ENCODE results near the gene PRKCE.

GRCh38 chr2:46079985-46080560, 428.6 kb downstream of the PRKCE start:
- TF ChIP-seq GATA2 (IDR thresholded peaks at IDR 0.05; ENCODE audit: low read depth, low read length) (no peak), GATA3 (IDR thresholded peaks at IDR 0.05; ENCODE audit: low read depth, low read length) (no peak)
